NB4 (cell line): Measurements from ENCODE around the gene EXOC6.
"Not testable (repeated sequence)": the region's sequence is repeated elsewhere in the genome, so short reads cannot be mapped to it uniquely, and the experiment has no call there.

ENCODE experiments used
- DNase-seq: peaks from one replicate; pipeline ENCODE4 v3.0.0; 2010; ENCODE audit warnings: low read depth
- H3K4me3 ChIP-seq: one replicate; pipeline ENCODE4 v1.5.1; 2011; ENCODE audit warnings: mild to moderate bottlenecking, low read depth, low read length, moderate library complexity
- MYC ChIP-seq: IDR thresholded peaks from 2 replicates; pipeline ENCODE4 v1.6.1; 2011; ENCODE audit warnings: low read depth, low read length
- POLR2A ChIP-seq: IDR thresholded peaks from 2 replicates; pipeline ENCODE4 v1.6.1; 2011; ENCODE audit warnings: mild to moderate bottlenecking; ENCODE audit not compliant: insufficient read length; ENCODE audit errors: extremely low read depth
- TF ChIP-seq, protein P1 (sequence below): IDR thresholded peaks from one replicate; pipeline ENCODE4 v1.5.1; 2012; ENCODE audit warnings: low read depth, low read length
- TF ChIP-seq, protein P2 (sequence below): IDR thresholded peaks from 2 replicates; pipeline ENCODE4 v1.6.1; 2011; ENCODE audit warnings: low read depth, low read length

EXOC6 gene

DNA sequence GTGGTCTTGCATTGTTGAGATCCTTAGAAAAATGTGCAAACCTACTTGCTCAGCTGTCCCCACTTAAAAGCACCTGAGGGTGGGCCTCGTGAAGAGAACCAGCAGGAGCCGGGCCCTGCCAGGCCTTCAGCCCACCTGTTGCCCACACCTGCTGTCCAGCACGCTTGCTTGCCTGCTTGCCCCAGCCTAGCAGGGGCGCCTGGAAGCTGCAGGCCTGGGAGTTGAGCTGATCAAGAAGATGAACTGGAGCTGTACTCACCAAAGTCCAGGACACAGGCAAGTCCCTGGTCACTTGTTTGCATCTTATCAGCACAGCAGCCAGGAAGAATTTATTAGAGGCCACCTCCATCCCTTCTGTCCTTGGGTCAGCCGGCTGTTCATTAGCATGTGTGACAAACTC, 248.6 kb downstream of the EXOC6 start:
- DNase-seq = no peak
- TF ChIP-seq MYC (no peak), POLR2A (no peak)
- TF ChIP-seq, protein P1, sequence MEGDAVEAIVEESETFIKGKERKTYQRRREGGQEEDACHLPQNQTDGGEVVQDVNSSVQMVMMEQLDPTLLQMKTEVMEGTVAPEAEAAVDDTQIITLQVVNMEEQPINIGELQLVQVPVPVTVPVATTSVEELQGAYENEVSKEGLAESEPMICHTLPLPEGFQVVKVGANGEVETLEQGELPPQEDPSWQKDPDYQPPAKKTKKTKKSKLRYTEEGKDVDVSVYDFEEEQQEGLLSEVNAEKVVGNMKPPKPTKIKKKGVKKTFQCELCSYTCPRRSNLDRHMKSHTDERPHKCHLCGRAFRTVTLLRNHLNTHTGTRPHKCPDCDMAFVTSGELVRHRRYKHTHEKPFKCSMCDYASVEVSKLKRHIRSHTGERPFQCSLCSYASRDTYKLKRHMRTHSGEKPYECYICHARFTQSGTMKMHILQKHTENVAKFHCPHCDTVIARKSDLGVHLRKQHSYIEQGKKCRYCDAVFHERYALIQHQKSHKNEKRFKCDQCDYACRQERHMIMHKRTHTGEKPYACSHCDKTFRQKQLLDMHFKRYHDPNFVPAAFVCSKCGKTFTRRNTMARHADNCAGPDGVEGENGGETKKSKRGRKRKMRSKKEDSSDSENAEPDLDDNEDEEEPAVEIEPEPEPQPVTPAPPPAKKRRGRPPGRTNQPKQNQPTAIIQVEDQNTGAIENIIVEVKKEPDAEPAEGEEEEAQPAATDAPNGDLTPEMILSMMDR = no peak
- TF ChIP-seq, protein P2, sequence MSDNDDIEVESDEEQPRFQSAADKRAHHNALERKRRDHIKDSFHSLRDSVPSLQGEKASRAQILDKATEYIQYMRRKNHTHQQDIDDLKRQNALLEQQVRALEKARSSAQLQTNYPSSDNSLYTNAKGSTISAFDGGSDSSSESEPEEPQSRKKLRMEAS = no peak
- H3K4me3 ChIP-seq = no peak overlapping the region

DNA sequence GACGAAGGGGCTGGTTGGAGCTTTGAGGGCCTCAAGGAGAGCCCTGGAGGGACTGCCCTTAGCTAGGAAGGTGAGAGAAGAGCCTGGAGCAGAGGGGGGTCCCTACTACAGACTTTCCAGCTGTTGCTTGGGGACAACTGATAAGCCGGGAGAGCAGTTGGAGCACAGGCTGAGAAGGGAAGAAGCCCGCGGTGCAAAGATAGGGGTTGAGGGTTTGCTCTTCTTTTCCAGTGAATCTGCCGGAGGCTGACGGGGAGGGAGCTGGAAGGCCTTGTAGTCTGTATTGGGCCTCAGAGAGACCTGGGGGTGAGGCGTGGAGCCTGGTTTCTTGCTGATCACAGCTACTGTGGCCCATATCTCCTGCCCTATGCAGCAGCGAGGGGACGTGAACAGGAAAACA, 249.1 kb downstream of the EXOC6 start:
- H3K4me3 ChIP-seq = no peak overlapping the region
- no peak for DNase-seq
- TF ChIP-seq POLR2A = no peak
- TF ChIP-seq MYC = no peak
- TF ChIP-seq, protein P1 = no peak
- TF ChIP-seq, protein P2 = no peak

DNA sequence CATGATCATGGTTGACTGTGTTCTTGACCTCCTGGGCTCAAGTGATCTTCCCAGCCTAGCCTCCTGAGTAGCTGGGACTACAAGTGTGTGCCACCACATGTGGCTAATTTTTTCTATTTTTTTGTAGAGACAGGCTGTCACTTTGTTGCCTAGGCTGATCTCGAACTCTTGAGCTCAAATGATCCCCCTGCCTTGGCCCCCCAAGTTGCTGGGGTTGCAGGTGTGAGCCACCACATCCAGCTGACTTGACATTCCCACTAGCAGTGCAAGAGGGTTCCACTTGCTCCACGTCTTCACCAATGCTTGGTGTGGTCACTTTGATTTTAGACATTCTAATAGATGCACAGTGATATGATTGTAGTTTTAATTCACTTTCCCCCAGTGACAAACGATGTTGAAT, 250.5 kb downstream of the EXOC6 start:
- DNase-seq = no peak
- TF ChIP-seq, protein P1 = no peak
- TF ChIP-seq POLR2A (no peak), MYC (no peak)
- TF ChIP-seq, protein P2 = no peak
- H3K4me3 ChIP-seq = no peak overlapping the region

DNA sequence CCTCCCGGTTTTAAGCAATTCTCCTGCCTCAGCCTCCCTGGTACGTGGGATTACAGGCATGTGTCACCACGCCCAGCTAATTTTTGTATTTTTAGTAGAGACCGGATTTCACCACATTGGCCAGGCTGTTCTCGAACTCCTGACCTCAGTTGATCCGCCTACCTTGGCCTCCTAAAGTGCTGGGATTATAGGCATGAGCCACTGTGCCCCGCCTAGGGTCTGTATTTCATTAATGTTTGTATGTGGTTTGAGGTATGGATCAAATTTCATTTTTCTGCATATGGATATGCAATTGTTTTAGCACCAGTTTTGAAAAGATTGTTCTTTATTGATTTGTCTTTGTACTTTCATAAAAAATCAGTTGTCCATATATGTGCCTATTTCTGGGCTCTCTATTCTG, 251.3 kb downstream of the EXOC6 start:
- no peak for DNase-seq
- H3K4me3 ChIP-seq = no peak overlapping the region
- TF ChIP-seq, protein P2 = no peak
- TF ChIP-seq POLR2A (no peak), MYC (no peak)
- TF ChIP-seq, protein P1 = no peak

DNA sequence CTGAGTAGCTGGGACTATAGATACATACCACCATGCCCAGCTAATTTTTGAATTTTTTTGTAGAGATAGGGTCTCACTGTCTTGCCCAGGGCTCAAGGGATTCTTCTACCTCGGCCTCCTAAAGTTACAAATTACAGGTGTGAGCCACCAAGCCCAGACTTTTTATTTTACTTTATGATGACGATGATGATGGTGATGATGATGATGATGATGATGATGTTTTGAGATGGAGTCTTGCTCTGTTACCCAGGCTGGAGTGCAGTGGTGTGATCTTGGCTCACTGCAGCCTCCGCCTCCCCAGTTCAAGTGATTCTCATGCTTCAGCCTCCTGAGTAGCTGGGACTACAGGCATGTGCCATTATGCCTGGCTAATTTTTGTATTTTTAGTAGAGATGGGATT, 252.8 kb downstream of the EXOC6 start:
- not testable (repeated sequence) for H3K4me3 ChIP-seq, DNase-seq

DNA sequence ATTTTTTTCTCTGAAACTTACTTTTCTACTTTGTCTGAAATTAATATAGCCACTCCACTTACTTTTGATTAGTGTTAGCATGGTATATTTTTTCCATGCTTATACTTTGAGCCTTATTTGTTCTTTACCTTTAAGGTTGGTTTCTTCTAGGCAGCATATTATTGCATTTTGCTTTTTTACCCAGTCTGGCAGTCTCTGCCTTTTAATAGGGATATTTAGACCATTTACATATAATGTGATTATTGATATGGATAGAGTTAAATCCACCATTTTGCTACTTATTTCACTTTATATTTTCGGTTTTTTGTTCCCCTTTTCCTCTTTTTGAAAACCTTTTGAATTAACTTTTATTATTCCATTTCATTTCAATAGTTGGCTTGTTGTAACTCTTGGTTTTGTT, 255.6 kb downstream of the EXOC6 start:
- TF ChIP-seq MYC = no peak
- TF ChIP-seq, protein P1 = no peak
- TF ChIP-seq, protein P2 = no peak
- no peak for TF ChIP-seq POLR2A
- no peak for DNase-seq
- H3K4me3 ChIP-seq = no peak overlapping the region
